ENCODE measurements around the gene AIG1.
"Not testable (repeated sequence)": the region's sequence is repeated elsewhere in the genome, so short reads cannot be mapped to it uniquely, and the experiment has no call there.

The AIG1 gene

GRCh38 chr6:143060806-143061596, at the start of gene AIG1:
TSS of gene AIG1 (plus strand) at chr6:143060889. CDS start at chr6:143060926, 37 bp downstream.
- peak; percentile 24 for DNase-seq (ENCODE audit: low spot score)

GRCh38 chr6:143014764-143015163, 45.9 kb upstream of the AIG1 start:
- DNase-seq (ENCODE audit: low spot score): no peak

- no peak for DNase-seq (ENCODE audit: low spot score)
These were observed 45.4 kb upstream of the AIG1 start for GRCh38 chr6:143015300-143015706.

- no peak for DNase-seq (ENCODE audit: low spot score)
These were observed 41.7 kb upstream of the AIG1 start for GRCh38 chr6:143018955-143019354.

GRCh38 chr6:143020862-143021261, 39.8 kb upstream of the AIG1 start:
- DNase-seq (ENCODE audit: low spot score): not testable (repeated sequence)

GRCh38 chr6:143021543-143021942, 39.1 kb upstream of the AIG1 start:
- DNase-seq (ENCODE audit: low spot score): no peak

GRCh38 chr6:143022587-143022986, 38.1 kb upstream of the AIG1 start:
- DNase-seq (ENCODE audit: low spot score): no peak

DNA sequence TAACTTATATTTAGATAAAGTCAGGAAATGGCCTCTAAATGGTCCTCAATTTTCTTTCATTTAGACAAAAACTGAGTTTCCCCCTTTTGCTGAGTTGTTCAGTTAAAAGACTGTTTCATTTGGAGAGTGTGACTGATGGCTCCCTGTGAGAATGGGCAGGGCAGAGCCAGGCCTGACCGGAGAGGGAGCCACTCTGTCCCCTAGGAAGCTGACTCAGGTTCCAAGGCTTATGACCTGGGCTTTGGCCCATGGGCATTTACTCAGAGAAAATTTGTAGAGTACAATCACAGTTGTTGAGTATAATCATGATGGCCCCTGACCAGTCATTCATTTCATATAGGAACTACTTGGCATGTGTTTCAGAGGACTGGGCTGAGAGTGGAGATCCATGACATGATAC, 37.0 kb upstream of the AIG1 start:
- DNase-seq (ENCODE audit: low spot score): no peak

DNA sequence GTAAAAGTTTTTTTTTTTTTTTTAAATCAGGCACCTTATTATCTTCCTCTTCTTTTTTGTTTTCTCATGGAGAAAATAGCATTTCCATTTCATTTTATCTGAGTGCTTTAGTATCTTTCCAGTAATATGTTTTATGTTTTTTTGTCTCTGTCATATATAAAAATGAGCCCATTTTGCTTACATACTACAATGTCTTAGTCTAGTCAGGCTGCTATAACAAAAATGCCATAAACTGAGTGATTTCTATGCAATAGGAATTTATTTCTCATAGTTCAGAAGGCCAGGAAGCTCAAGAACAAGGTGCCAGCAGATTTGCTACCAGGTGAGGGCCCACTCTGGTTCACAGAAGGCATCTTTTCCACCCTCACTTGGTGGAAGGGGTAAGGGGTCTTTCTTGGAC, 35.7 kb upstream of the AIG1 start:
- DNase-seq (ENCODE audit: low spot score): no peak

DNA sequence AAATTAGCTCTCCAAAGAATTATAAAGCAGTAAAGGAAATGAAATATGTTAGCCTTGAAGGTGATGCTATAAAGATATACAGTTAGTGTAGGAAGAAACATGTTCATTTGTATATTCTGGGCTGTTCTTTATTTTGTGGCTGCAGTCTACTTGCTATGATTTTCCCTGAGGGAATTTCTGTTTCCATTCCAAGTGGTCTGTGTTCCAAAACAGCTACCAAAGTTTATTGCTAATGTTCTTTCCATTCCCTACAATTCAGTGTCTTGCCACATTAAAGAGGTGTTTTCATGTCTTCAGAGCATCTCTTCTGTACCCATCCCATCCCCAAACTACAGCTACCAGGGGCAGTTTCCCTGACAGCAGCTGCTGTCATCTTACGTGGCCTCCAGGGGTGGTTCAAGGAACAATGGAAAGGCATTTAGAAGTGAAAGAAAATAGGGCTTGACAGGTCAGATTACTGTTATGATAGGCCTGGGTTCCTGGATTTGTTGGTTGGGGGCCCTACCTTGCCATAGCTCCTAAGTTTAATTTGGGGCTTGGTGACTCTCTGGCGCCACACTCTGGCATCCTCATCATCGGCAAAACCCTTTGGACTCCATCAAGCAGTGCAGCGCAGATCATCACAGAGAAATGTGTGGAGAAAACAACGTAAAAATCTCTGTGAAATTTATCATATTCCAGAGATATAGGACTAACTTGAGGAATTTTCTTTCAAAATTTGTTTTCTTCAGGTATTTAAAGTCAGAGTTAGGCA, 33.8 kb upstream of the AIG1 start:
- no peak for DNase-seq (ENCODE audit: low spot score)

DNA sequence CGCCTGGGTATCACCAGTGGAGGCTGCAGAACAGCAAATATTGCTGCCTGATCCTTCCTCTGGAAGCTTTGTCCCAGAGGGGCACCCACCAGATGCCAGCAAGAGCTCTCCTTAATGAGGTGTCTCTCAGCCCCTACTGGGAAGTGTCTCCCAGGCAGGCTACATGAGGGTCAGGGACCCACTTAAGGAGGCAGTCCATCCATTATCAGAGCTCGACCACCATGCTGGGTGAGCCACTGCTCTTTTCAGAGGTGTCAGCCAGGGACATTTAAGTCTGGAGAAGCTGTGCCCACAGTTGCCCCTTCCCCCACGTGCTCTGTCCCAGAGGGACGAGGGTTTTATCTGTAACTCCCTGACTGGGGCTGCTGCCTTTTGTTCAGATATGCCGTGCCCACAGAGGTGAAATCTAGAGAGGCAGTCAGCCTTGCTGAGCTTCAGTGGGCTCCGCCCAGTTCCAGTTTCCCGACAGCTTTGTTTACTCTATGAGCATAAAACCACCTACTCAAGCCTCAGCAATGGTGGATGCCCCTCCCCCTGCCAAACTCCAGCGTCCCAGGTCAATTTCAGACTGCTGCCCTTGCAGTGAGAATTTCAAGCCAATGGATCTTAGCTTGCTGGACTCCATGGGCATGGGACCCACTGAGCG, 25.9 kb upstream of the AIG1 start:
- no peak for DNase-seq (ENCODE audit: low spot score)

DNA sequence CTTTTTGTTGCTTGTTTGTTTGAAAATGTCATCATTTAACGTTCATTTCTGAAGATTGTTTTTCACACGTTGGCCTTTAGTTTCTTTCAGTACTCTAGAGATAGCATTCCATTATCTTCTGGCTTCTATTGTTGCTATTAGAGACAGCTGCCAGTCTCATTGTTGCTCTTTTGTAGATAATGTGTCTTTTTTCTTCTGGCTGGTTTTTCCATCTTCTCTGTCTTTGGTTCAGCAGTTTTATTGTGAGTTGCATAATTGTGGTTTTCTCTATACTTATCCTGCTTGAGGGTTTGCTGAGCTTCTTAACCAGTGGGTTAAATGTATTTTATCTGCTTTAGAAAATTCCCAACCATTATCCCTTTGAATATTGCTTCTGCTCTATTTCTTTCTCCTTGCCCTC, 23.2 kb upstream of the AIG1 start:
- no peak for DNase-seq (ENCODE audit: low spot score)

DNA sequence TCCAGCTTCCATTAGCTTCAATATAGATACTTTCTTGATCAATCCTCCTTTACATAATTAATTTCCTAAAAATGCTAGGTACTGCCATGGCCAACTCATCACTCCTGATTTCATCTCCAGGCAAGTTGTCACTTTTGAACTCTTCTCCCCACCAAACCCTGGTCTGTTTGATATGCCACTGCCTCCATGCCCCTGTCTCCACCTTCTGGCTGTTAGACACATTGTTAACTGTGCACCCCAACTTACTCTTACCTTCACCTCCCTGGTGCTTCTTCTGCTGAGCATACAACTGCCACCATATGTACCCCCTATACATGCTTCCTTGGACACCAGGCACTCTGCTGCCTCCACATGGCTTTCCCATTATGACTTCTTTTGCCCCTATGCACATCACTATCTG, 21.9 kb upstream of the AIG1 start:
- no peak for DNase-seq (ENCODE audit: low spot score)

GRCh38 chr6:143039548-143039947, 21.1 kb upstream of the AIG1 start:
- no peak for DNase-seq (ENCODE audit: low spot score)

DNA sequence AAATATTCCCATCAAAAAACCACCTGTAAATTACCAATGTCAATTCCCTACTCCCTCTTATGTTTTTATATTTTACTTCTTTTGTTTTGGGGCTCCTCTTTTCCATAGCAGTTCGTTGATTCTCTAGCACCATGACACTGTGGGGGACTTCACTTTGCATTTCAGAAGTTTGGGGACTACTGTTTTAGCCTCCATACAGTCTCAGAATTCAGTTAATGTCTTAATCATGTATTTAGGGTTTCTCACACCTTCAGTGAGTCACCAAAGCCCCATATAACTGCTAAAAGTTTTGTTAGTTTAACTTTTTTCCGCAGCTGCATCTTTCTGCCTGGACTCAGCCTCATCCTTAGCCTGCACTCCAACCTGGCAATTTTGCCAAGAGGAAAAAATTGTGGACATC, 20.7 kb upstream of the AIG1 start:
- DNase-seq (ENCODE audit: low spot score): no peak

DNA sequence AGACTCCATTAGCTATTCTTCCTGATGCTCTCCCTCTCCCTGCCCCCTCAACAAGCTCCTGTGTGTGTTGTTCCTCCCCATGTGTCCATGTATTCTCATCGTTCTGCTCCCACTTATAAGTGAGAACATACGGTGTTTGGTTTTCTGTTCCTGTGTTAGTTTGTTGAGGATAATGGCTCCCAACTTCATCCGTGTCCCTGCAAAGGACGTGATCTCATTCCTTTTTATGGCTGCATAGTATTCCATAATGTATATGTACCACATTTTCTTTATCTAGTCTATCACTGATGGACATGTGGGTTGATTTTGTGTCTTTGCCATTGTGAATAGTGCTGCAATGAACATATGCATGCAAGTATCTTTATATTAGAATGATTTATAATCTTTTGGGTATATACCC, 16.3 kb upstream of the AIG1 start:
- DNase-seq (ENCODE audit: low spot score): not testable (repeated sequence)

DNA sequence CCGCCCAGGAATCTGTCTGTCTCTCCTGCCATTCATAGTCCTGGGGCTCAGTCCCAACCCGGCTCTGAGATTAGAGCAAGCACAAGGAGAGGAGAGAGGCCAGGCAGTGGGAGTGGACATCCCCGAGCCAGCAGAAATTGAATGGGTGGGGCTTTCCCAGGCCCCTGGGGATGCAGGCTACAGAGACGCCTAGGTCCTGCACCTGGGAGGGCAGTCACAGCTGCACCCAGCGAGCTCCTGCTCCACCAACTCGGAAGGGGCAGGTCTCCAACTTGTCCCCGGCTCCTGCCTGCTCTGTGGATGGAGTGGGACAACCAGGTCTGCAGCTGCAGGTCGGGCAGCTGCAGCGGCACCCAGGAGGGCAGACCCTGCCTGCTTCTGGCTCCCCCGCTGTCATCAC, 11.1 kb upstream of the AIG1 start:
- no peak for DNase-seq (ENCODE audit: low spot score)

DNA sequence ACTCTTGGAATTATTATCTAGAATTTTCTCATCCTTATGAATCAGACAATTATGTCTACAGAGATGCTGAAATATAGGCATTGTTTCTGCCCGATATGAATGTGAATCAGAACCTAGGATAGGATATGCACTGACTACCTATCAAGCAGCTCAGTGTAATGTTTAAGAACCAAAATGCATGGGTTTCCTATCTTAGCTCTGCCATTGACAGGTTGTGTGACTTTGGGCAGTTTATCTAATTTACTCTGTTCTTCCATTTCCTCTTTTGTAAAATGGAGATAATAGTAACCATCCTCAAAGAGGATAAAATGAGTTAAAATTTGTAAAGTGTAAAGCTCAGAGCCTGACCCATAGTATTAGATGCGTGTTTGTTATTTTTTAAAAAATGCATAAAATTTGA, 10.2 kb upstream of the AIG1 start:
- DNase-seq (ENCODE audit: low spot score): no peak

DNA sequence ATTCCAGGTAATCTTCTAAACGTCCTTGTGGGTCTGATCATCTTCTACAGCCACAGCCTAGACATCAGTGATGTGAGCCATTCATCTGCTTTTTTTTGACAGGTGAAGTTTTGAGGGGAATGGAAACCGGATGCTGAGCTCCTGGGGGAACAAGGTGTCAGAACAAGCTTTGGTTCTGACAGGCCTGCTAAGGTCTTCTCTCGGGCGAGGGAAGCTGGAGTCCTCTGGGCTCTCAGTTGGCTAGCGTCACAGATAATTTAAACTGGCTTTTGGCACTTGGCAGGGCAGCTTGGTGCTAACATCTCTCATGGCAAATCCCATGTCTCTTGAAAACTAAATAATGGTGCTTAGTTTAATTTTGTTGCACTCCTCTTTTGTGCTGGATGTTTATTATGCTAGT, 8.4 kb upstream of the AIG1 start:
- DNase-seq (ENCODE audit: low spot score): no peak

DNA sequence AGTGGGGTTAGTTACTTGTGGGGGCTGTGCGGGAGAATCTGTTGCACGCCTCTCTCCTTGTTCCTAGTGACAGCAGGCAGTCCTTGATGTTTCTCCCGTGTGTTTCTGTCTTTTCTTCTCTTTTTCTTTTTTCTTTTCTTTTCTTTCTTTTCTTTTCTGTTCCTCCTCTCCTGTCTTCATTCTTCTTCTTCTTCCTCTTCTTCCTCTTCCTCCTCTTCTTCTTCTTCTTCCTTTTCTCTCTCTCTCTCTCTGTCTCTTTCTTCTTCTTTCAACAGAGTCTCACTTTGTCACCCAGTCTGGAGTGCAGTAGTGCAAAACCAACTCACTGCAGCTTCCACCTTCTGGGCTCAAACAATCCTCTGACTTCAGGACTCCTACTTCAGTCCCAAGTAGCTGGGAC, 6.8 kb upstream of the AIG1 start:
- no peak for DNase-seq (ENCODE audit: low spot score)

DNA sequence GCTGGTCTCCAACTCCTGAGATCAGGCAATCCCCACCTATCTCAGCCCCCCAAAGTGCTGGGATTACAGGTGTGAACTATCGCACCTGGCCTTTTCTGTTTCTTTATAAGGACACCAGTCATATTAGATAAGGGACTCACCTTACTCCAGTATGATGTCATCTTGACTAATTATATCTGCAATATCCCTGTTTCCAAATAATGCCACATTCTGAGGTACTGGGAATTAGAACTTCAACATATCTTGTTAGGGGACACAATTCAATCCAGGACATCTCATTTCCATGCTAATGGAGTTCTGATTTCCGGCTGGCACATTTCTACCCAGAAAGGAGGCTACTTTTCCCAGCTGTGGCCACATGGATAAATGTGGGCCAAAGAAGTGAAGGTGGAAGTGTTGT, 6.4 kb upstream of the AIG1 start:
- no peak for DNase-seq (ENCODE audit: low spot score)

DNA sequence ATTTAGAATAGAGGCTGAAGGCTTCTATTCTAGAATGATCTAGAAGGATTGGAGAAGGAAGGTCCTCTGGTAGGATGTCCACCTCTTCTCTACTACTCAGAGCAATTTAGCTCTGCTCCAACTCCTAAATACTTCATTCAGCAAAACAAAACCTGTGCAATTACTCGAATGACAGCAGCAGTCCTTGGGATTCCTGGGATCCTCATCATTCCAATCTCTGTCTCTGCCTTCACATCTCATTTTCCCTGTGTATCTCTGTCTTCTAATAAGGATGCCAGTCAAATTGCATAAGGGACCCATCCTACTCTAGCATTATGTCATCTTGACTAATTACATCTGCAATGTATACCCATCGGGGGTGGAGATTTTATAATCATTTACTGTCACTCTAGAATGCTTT, 5.5 kb upstream of the AIG1 start:
- no peak for DNase-seq (ENCODE audit: low spot score)

DNA sequence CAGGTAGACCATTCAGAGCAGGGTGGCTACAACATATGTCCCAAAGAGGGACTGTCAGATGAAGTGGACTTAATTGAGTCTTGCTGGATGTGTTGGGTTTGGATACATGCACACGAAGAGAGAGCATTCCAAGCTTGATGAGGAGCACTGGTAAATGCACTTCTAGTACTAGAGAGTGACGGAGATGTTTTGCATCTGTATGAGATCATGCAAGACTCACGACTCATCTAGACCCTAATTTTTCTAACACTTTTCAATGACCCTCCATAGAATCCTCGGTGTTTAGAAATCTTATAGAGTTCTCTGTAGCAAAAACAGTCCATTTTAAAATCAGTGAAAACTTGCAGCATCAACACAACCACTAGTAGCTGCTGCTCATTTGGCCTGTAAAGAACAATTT, 4.8 kb upstream of the AIG1 start:
- no peak for DNase-seq (ENCODE audit: low spot score)

All from COLO829 (cell line).